ENCODE results near the gene PRPS1.

The PRPS1 gene

GRCh38 chrX:107648332-107648731 lies 20.0 kb downstream of the PRPS1 start:
- DNase-seq (ENCODE audit: low read depth, low spot score): no peak
- H3K4me3 ChIP-seq (ENCODE audit: low read depth, low read length): no peak overlapping the region
- POLR2A ChIA-PET: no interaction called here
- TF ChIP-seq, protein P1, sequence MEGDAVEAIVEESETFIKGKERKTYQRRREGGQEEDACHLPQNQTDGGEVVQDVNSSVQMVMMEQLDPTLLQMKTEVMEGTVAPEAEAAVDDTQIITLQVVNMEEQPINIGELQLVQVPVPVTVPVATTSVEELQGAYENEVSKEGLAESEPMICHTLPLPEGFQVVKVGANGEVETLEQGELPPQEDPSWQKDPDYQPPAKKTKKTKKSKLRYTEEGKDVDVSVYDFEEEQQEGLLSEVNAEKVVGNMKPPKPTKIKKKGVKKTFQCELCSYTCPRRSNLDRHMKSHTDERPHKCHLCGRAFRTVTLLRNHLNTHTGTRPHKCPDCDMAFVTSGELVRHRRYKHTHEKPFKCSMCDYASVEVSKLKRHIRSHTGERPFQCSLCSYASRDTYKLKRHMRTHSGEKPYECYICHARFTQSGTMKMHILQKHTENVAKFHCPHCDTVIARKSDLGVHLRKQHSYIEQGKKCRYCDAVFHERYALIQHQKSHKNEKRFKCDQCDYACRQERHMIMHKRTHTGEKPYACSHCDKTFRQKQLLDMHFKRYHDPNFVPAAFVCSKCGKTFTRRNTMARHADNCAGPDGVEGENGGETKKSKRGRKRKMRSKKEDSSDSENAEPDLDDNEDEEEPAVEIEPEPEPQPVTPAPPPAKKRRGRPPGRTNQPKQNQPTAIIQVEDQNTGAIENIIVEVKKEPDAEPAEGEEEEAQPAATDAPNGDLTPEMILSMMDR (IDR thresholded peaks at IDR 0.05; ENCODE audit: insufficient read depth, low read length, missing control alignments): no peak
- CTCF ChIA-PET: interaction anchor here (1.0 kb wide), 1 partner anchor 110 kb away, joined by 4 read pairs; no protein-coding TSS in a partner anchor

DNA sequence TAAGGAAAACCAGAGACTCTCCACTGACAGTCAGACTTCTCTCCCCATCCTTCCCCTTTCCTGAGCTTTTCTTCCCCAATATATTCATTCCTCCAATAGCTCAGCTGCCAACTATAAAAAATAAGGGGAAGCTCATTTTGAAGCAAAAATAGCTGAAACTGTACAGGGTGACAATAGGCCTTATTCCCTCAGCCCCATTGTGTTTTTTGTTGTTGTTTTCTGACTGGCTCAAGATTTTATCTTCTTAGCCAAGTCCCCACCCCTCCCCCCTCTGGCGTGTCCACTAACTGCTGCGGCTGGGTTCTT lies 26.2 kb downstream of the PRPS1 start:
- no peak overlapping the region for H3K4me3 ChIP-seq (ENCODE audit: low read depth, low read length)
- no peak for DNase-seq (ENCODE audit: low read depth, low spot score)
- TF ChIP-seq, protein P1 (IDR thresholded peaks at IDR 0.05; ENCODE audit: insufficient read depth, low read length, missing control alignments): no peak
- CTCF ChIA-PET: interaction anchor here (0.6 to 10.0 kb wide), 14 partner anchors 10 to 122 kb away, joined by 3 to 123 read pairs (median 4); partner anchors contain the start of genes NCBP2L and TSC22D3
- POLR2A ChIA-PET: interaction anchor here (1.1 to 1.4 kb wide), 3 partner anchors 23 to 114 kb away, joined by 3 to 4 read pairs (median 3); no protein-coding TSS in a partner anchor

DNA sequence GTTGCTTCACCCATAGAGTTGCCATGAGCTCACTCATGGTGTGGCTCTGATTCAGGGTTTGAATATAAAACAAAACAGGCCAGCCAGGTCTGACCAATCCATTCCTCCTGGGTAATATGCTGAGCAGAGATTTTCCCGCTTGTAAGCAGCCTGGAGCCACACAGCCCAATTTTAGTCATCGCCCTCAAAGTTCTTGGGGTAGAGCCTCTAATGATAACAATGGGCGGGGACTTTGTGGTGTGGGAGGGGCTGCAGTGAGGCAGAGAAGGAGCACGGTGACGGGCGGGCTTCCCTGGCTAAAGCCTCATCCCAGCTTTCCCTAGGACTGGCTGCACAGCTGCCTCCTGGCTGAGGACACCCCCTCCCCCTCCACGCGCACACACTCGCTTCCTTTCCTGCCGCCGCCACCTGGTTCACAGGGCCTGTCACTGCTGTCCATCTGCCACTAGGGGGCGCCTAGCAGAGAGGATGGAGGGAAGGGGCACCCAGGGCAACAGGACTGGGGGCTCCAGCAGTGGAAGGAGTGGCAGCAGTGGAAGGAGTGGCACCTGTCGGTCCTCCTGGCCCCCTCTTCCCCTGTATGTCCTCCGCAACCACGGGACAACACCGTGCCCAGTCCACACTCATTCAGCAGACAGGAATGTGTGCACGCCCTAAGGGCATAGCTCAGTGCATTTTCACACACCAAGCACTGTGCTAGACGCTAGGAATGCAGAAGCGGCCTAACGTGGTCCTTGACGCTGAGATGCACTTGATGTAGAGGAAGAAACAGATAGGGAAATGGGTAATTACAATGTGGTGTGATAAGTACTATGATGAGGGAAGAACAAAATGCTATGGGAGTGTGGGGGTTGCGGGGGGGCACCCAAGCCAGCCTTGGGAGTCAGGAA lies 26.8 kb downstream of the PRPS1 start:
- TF ChIP-seq, protein P1 (IDR thresholded peaks at IDR 0.05; ENCODE audit: insufficient read depth, low read length, missing control alignments): peak; percentile 69
- POLR2A ChIA-PET: interaction anchor here (1.1 to 1.4 kb wide), 3 partner anchors 23 to 114 kb away, joined by 3 to 4 read pairs (median 3); no protein-coding TSS in a partner anchor
- no peak for DNase-seq (ENCODE audit: low read depth, low spot score)
- no peak overlapping the region for H3K4me3 ChIP-seq (ENCODE audit: low read depth, low read length)
- CTCF ChIA-PET: interaction anchor here (0.6 to 10.0 kb wide), 16 partner anchors 11 to 122 kb away, joined by 3 to 123 read pairs (median 4); partner anchors contain the start of genes NCBP2L and TSC22D3

GRCh38 chrX:107656978-107657377 lies 28.7 kb downstream of the PRPS1 start:
- no peak overlapping the region for H3K4me3 ChIP-seq (ENCODE audit: low read depth, low read length)
- DNase-seq (ENCODE audit: low read depth, low spot score): no peak
- POLR2A ChIA-PET: interaction anchor here (0.9 kb wide), 1 partner anchor 85 kb away, joined by 3 read pairs; no protein-coding TSS in a partner anchor
- TF ChIP-seq, protein P1 (IDR thresholded peaks at IDR 0.05; ENCODE audit: insufficient read depth, low read length, missing control alignments): no peak
- CTCF ChIA-PET: interaction anchor here (0.8 to 10.0 kb wide), 11 partner anchors 13 to 238 kb away, joined by 3 to 123 read pairs (median 4); partner anchors contain the start of genes NCBP2L and TSC22D3

DNA sequence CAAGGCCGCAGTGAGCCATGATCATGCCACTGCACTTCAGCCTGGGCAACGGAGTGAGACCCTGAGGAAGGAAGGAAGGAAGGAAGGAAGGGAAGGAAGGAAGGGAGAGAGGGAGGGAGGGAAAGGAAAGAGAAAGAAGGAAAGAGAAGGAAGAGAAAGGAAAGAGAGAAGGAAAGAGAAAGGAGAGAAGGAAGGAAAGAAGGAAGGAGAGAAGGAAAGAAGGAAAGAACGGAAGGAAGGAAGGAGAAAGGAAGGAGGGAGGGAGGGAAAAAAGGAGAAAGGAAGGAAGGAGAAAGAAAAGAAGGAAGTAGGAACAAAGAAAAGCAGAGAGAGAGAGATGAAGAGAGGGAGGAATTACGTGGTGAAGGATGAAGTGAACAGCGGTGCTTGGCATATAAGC lies 30.4 kb downstream of the PRPS1 start:
- TF ChIP-seq, protein P1 (IDR thresholded peaks at IDR 0.05; ENCODE audit: insufficient read depth, low read length, missing control alignments): no peak
- CTCF ChIA-PET: interaction anchor here (1.1 to 10.0 kb wide), 10 partner anchors 8 to 237 kb away, joined by 4 to 123 read pairs (median 7); partner anchors contain the start of genes NCBP2L and TSC22D3
- no peak overlapping the region for H3K4me3 ChIP-seq (ENCODE audit: low read depth, low read length)
- POLR2A ChIA-PET: interaction anchor here (0.9 kb wide), 1 partner anchor 87 kb away, joined by 3 read pairs; no protein-coding TSS in a partner anchor
- DNase-seq (ENCODE audit: low read depth, low spot score): no peak

GRCh38 chrX:107659286-107659685 lies 31.0 kb downstream of the PRPS1 start:
- CTCF ChIA-PET: interaction anchor here (0.6 to 10.0 kb wide), 19 partner anchors 9 to 187 kb away, joined by 3 to 123 read pairs (median 4); partner anchors contain the start of genes NCBP2L and TSC22D3
- no peak overlapping the region for H3K4me3 ChIP-seq (ENCODE audit: low read depth, low read length)
- TF ChIP-seq, protein P1 (IDR thresholded peaks at IDR 0.05; ENCODE audit: insufficient read depth, low read length, missing control alignments): no peak
- POLR2A ChIA-PET: interaction anchor here (1.2 kb wide), 1 partner anchor 57 kb away, joined by 5 read pairs; no protein-coding TSS in a partner anchor
- no peak for DNase-seq (ENCODE audit: low read depth, low spot score)

Measured in AG04449 (cell line).